Fibroblast of villous mesenchyme (primary cell): ENCODE measurements around the gene MAML2. TPM values are rescaled to one million over a fixed set of nuclear protein-coding genes. Genes with fewer than 3 reads are reported as not detected.

Experiments
- DNase-seq: peaks from one replicate; pipeline ENCODE4 v3.0.0-alpha.2; 2010; ENCODE audit warnings: low read depth
- H3K4me3 ChIP-seq: 2 replicates; pipeline ENCODE4 v1.5.1; 2011; ENCODE audit warnings: low read depth, mild to moderate bottlenecking, low read length
- total RNA-seq: library from RNA; depleted of rRNA; stranded (reverse); fragments of >200 nt; gene quantifications from 2 replicates; pipeline ENCODE4 v1.2.3, GENCODE V29; 2012
- TF ChIP-seq, protein P1 (sequence below): IDR thresholded peaks from 2 replicates; pipeline ENCODE4 v1.5.1; 2012; ENCODE audit warnings: low read depth, mild to moderate bottlenecking, low read length; ENCODE audit not compliant: insufficient read depth

The MAML2 gene
- total RNA-seq, 1 donor: 30.7 TPM

- no peak overlapping the region for H3K4me3 ChIP-seq
- TF ChIP-seq, protein P1, sequence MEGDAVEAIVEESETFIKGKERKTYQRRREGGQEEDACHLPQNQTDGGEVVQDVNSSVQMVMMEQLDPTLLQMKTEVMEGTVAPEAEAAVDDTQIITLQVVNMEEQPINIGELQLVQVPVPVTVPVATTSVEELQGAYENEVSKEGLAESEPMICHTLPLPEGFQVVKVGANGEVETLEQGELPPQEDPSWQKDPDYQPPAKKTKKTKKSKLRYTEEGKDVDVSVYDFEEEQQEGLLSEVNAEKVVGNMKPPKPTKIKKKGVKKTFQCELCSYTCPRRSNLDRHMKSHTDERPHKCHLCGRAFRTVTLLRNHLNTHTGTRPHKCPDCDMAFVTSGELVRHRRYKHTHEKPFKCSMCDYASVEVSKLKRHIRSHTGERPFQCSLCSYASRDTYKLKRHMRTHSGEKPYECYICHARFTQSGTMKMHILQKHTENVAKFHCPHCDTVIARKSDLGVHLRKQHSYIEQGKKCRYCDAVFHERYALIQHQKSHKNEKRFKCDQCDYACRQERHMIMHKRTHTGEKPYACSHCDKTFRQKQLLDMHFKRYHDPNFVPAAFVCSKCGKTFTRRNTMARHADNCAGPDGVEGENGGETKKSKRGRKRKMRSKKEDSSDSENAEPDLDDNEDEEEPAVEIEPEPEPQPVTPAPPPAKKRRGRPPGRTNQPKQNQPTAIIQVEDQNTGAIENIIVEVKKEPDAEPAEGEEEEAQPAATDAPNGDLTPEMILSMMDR: no peak
- DNase-seq: peak; percentile 87
These were observed 122.9 kb downstream of the MAML2 start for GRCh38 chr11:96219981-96220623.

DNA sequence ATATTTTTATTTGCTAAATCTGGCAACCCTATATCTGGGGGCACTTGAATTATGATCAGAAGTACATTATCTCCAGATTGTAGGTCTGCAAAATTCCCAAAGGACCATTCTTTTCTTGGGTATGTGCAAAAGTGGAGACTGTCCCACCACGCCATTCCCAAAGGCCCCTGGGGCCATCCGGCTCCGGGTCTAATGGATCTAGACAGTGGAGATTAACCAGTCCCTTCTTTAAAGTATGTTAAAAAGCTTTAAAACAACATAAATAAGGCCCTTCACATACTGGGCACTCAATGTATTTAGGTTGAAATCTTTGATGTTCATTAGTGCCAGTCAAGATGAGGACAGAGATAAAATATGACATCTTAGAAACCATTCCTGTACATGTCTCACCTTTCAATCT, 124.1 kb downstream of the MAML2 start:
- H3K4me3 ChIP-seq: no peak overlapping the region
- TF ChIP-seq, protein P1: no peak
- DNase-seq: no peak

DNA sequence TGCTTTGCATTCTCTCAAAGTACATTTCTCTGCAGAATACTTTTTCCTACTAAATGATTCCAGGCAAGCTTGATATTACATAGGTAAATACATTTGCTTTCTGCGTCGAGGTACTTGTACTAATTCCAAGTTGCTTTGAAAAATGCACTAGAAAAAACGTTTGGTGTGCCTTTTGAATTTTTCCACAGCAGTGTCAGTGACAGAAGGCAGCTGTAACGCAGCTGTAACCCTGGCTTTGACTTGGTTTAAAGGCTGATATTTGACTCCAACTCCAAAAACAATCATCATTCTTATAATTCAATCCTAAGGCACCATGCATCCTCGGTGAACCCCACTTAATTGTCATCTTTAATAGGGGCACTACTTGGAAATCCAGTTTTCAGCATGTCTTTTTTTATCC, 125.0 kb downstream of the MAML2 start:
- TF ChIP-seq, protein P1: no peak
- H3K4me3 ChIP-seq: no peak overlapping the region
- DNase-seq: no peak

DNA sequence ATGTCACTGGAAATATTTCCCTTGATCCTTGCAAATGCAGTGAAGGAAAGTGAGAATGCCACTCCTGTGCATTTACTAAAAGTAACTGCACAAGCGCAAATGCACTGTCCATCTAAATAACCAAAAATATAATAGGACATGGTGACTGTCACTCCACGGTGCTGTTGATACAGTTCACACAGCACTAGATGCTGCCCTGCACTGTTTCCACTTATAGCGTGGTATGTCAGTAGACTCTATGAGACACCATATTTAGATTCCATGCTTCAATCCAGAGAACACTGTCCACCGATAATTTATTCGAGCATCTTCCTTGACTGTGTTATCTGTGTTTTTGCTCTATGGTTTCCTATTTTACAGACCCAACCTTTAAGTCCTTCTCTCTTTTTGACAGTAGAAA, 125.8 kb downstream of the MAML2 start:
- DNase-seq: no peak
- H3K4me3 ChIP-seq: no peak overlapping the region
- TF ChIP-seq, protein P1: no peak

GRCh38 chr11:96215826-96216225, 127.2 kb downstream of the MAML2 start:
- TF ChIP-seq, protein P1: no peak
- DNase-seq: no peak
- H3K4me3 ChIP-seq: no peak overlapping the region

DNA sequence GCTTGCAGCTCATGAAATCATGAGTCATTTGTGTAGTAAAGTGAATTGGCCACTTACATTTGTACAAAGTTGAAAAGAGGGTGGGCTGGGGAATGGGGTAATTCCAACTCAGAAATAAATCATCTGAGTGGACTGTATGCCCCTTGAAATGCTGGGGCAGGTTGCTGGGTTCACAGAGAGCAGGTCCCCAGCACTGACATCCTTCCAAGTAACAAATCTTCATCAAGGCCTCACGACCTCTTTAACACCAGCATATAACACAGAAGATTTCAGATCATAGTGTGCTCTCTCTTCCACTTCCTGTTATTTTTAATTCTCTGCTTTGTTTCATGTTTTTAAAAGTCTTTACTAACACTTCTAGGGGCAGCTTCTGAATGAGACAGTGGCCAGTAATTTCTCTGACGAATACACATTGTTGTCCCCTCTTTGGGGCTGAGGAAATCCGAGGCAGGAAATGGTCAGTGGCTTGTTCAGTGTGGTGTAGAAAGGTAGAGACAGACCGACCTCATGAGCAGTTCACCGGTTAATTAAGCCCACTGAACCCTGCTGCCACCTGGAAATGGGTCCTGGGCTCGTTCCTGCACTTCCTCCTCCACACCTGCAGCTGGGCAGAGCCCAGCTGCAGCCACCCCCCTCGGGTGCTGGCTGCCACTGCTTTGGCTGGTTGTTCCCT, 127.7 kb downstream of the MAML2 start:
- TF ChIP-seq, protein P1: no peak
- no peak overlapping the region for H3K4me3 ChIP-seq
- peak; percentile 78 for DNase-seq

- TF ChIP-seq, protein P1: no peak
- no peak overlapping the region for H3K4me3 ChIP-seq
- no peak for DNase-seq
These were observed 128.3 kb downstream of the MAML2 start for GRCh38 chr11:96214777-96215109.
